Measurements from ENCODE around the gene KCTD14.
A peak's percentile ranks its signal among the peaks of the same experiment; 100 is the strongest.
"Not testable (repeated sequence)": the region's sequence is repeated elsewhere in the genome, so short reads cannot be mapped to it uniquely, and the experiment has no call there.

KCTD14 gene

GRCh38 chr11:78020246-78020645, 2.8 kb downstream of the KCTD14 start:
- no peak for DNase-seq

GRCh38 chr11:78019808-78020207, 3.3 kb downstream of the KCTD14 start:
- no peak for DNase-seq

DNA sequence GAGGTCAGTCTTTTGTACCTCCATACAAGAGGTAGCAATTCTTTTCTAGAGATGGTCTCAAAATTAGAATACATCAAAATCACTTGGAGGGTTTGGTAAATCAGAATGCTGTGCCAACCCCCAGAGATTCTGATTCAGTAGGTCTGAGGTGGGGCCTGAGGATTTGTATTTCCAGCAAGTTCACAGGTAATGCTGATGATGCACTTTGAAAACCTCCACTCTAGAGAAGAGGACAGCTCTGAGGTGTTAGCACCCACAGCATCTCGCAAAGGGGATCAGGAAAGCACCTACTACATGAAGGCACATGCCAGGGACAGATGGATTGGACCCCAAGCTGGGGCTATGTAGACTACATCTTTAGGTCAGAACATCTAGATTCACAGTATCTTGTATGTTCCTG, 7.2 kb downstream of the KCTD14 start:
- no peak for DNase-seq

- DNase-seq: not testable (repeated sequence)
Observed at GRCh38 chr11:78014937-78015520, 8.0 kb downstream of the KCTD14 start.

DNA sequence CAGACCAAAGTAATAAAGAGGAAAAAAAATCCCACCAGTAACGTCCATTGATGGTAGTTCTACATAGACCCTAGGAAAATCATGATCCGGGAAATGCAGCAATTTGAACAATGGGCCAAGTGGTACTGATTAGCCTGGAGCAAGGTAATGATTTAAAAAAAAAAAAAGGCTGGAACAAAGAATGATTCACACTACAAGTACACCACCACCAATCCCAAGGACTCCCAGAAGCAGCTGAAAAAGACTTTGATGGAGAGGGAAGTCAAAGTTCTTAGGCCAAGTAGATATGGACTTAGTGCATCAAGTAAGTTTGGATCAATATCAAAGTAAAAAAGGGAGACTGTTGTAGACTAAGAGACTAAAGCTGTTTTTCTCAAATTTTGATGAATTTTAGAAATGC, 11.8 kb downstream of the KCTD14 start:
- DNase-seq: no peak

DNA sequence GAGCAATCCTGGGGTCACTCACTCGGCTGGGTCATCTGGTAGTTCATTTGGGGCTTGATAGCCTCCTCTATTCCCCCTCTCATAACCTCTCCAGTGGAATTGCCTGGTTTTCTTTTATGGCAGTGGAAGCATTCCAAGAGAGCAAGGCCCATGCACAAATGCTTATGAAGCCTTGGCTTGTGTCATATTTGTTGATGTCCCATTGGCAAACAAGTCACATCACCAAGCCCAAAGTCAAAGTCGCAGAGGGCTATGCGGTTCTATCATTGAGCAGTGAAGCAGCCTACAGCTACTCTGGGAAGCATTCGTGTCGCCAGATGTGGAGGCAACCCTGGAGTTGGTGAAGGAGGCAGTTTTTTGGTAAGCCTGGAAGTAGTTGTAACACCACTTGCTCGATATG, 12.3 kb downstream of the KCTD14 start:
- DNase-seq: no peak

DNA sequence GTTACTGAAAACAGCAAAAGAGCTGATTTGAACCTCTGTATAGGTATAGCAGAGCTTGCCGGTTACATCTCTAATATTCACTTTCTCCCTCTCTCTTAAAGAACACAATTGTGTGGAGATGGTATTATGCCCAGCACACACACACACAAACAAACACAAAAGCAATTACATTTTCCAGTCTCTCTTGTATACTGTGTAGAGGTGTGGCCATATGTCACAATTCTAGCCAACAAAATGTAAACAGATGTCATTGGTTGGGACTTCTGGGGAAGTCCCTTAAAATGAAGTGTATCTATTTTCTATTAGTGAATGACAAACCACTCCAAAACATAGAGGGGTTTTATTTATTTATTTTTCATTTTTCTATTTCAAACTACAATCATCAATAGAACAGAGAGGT, 12.8 kb downstream of the KCTD14 start:
- DNase-seq: no peak

DNA sequence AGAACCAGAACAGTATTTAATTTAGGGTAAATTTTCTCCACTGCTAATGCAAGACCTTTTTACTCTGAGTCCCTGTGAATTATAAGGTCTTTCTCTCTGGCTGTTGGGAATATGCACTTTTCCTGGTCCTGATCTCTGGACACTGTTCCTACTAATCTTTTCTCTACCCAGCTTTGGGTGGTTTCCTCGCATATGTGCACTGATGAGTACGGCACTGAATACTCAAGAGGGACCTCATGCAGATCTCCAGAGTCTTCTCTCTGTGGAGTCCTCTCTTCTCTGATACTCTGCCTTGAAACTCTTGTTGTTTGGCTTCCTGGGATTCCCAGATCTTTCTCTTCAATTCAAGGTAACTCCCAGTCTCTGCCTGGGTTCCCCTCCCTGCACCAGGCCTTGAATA, 14.0 kb downstream of the KCTD14 start:
- DNase-seq: no peak

- peak; percentile 26 to 83 for DNase-seq
Observed at GRCh38 chr11:78000193-78000592, 22.9 kb downstream of the KCTD14 start.

GRCh38 chr11:77999446-78000030, 23.5 kb downstream of the KCTD14 start:
- no peak for DNase-seq

DNA sequence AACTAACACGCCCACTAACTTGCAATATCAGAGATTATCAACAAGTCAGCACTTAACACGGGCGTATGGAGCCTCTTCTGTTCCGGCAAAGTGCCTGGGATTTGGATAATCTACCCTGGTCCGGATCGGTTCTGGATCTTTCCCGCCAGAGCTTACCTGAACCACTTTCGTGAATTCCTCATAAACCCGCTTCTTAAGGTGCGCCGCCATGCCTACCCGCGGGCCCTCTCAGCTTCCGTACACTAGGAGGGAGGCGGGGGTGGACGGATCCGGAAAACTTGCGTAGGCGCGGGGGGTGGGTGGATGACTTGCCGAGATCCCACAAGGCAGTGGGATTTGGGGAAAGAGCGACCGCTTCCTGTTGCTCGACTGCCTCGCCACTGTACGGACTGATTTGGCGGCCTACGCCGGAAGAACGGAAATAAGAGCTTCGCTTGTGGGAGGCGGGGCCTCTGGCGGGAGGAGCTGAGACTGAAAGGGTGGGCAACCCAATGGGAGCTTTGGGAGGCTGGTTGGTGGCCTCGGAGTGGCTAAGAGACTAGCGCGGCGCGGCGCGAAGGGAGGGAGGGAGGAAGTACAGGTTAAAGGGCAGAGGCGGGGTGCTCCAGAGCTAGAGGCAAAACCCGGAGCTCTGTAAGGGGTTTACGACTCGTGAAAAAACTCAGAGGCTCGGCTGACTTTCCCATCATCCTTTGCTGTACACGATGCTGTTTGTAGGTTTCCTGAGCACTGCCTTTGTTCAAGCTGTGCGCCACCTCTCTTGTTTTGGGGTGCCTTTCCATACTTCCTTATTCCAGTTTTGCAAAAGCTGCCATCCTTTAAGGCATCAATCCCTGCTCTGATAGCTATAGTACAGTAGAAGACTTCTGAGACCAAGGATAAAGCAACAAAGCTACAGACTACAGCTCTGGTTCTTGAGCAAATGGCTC, 28.4 kb downstream of the KCTD14 start, which contains the start of gene INTS4:
INTS4 (minus strand) TSS at position 235 of the 929 bp plus-strand sequence; CDS start at position 210, 25 bp downstream.
- DNase-seq: peak; percentile 100

GRCh38 chr11:77993902-77994301, 29.2 kb downstream of the KCTD14 start:
- no peak for DNase-seq

DNA sequence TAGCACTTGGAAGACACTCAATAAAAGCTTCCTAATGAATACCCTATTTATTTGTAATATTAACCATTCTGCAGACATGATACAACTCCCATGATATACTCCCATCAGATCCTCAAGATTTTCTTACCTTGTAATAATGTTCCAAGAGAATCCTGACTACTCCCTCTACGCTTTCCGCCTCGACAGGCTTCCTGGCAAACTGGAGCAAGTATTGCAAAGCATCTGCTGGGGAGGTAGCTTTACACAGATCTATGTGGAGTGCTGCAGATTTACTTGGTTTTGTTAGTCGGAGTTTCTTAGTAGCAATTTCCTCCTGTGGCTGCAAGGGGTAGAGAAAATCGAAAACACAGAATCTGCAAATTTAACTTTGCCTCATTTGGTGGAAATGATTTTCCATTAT, 32.1 kb downstream of the KCTD14 start:
- DNase-seq: no peak

- not testable (repeated sequence) for DNase-seq
Observed at GRCh38 chr11:77986456-77986855, 36.6 kb downstream of the KCTD14 start.

- DNase-seq: no peak
Observed at GRCh38 chr11:77981346-77981947, 41.6 kb downstream of the KCTD14 start.

DNA sequence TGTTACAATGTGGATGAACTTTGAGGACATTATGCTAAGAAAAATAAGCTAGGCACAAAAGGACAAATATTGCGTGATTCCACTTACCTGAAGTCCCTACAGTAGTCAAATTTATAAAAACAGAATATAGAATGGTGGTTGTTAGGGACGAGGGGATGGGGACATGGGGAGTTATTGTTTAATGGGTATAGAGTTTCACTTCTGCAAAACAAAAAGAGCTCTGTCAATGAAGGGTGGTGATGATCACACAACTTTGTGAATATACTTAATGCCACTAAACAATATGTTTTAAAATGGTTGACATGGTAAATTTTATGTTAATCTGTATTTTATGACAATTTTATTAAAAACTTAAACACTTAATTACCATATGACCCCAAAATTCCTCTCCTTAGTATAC, 54.7 kb downstream of the KCTD14 start:
- no peak for DNase-seq

- DNase-seq: no peak
Observed at GRCh38 chr11:77967753-77968152, 55.3 kb downstream of the KCTD14 start.

- no peak for DNase-seq
Observed at GRCh38 chr11:77967121-77967520, 56.0 kb downstream of the KCTD14 start.

GRCh38 chr11:77966338-77966737, 56.7 kb downstream of the KCTD14 start:
- DNase-seq: no peak

All from SW 1271 (cell line).